Upper lobe of right lung (tissue), 1 donor: Measurements from ENCODE around the gene CPT2. TPM values are rescaled to one million over a fixed set of nuclear protein-coding genes. Genes with fewer than 3 reads are reported as not detected.
"Not testable (repeated sequence)": the region's sequence is repeated elsewhere in the genome, so short reads cannot be mapped to it uniquely, and the experiment has no call there.

Experiments
- ATAC-seq: fragments of 200-7000 bp; cut with Tn5 transposase; one replicate; pipeline ENCODE4 v1.9.1; 2020; ENCODE audit warnings: mild to moderate bottlenecking, moderate library complexity
- DNase-seq: peaks from one replicate; pipeline ENCODE4 v3.0.0-alpha.2; 2020
- H3K27ac ChIP-seq: fragments of 200-600 bp; one replicate; pipeline ENCODE4 v1.8.0; 2022
- H3K27me3 ChIP-seq: fragments of 200-600 bp; one replicate; pipeline ENCODE4 v1.8.0; 2022; ENCODE audit warnings: mild to moderate bottlenecking
- H3K36me3 ChIP-seq: fragments of 200-600 bp; one replicate; pipeline ENCODE4 v1.8.0; 2022
- H3K4me1 ChIP-seq: fragments of 200-600 bp; one replicate; pipeline ENCODE4 v1.8.0; 2022
- H3K4me3 ChIP-seq: fragments of 200-600 bp; one replicate; pipeline ENCODE4 v1.8.0; 2022; ENCODE audit warnings: mild to moderate bottlenecking
- H3K9me3 ChIP-seq: fragments of 200-600 bp; one replicate; pipeline ENCODE4 v1.8.0; 2022
- CTCF ChIP-seq: fragments of 200-600 bp; IDR thresholded peaks from one replicate; pipeline ENCODE4 v1.8.0; 2022; ENCODE audit warnings: antibody characterized with exemption
- intact Hi-C: fragments of 100-400 bp; cut with DNase I; formaldehyde crosslinking; loops from one replicate; pipeline ENCODE4 v1.11.0; 2022
- total RNA-seq: library from RNA; stranded (reverse); fragmentation: NEBNext Ultra II Directional; extraction: Animal tissue kit (Norgen Biotek cat#: 25700); gene quantifications from one replicate; pipeline ENCODE4 v1.2.1, GENCODE V29; 2021
- donor health status: DM: no; HTN: yes; CAD: no; lungs with severe emphysema.

The CPT2 gene
- total RNA-seq, 1 donor from 2014 or later: 24.1 TPM

GRCh38 chr1:53182716-53183094 is 13.9 kb upstream of the CPT2 start:
- ATAC-seq (no peak), DNase-seq (no peak)
- Histone ChIP-seq H3K36me3 (no peaks in the 10 kb centered on the region), H3K27me3 (no peaks in the 10 kb centered on the region), H3K9me3 (no peaks in the 10 kb centered on the region), H3K4me1 (peaks cover 10% of the 10 kb centered on the region), H3K4me3 (no peak overlapping the region), H3K27ac (peak overlapping the region; percentile 42)
- intact Hi-C loops: no loop called here
- no peak for TF ChIP-seq CTCF

- peaks cover 10% of the 10 kb centered on the region for H3K4me1 ChIP-seq
- H3K27me3 ChIP-seq: no peaks in the 10 kb centered on the region
- DNase-seq: no peak
- intact Hi-C loops: no loop called here
- H3K9me3 ChIP-seq: no peaks in the 10 kb centered on the region
- H3K36me3 ChIP-seq: no peaks in the 10 kb centered on the region
- ATAC-seq: peak; percentile 47
- no peak for TF ChIP-seq CTCF
- peak overlapping the region; percentile 42 for H3K27ac ChIP-seq
- no peak overlapping the region for H3K4me3 ChIP-seq
These were observed 13.3 kb upstream of the CPT2 start for GRCh38 chr1:53183095-53183990.

- H3K27me3 ChIP-seq, H3K9me3 ChIP-seq, intact Hi-C loops, DNase-seq, H3K36me3 ChIP-seq, H3K4me3 ChIP-seq, ATAC-seq, H3K4me1 ChIP-seq: not testable (repeated sequence)
- TF ChIP-seq CTCF: peak; percentile 12
- peak overlapping the region; percentile 37 for H3K27ac ChIP-seq
These were observed 10.7 kb upstream of the CPT2 start for GRCh38 chr1:53185955-53186297.

- Histone ChIP-seq H3K4me3 (no peak overlapping the region), H3K4me1 (peaks cover 10% of the 10 kb centered on the region), H3K27ac (no peak overlapping the region), H3K27me3 (no peaks in the 10 kb centered on the region), H3K36me3 (no peaks in the 10 kb centered on the region), H3K9me3 (no peaks in the 10 kb centered on the region)
- DNase-seq: no peak
- TF ChIP-seq CTCF: no peak
- intact Hi-C loops: no loop called here
- ATAC-seq: no peak
These were observed 10.1 kb upstream of the CPT2 start for GRCh38 chr1:53186533-53186932.

GRCh38 chr1:53187401-53187800 is 9.2 kb upstream of the CPT2 start:
- DNase-seq: no peak
- no peaks in the 10 kb centered on the region for H3K9me3 ChIP-seq
- intact Hi-C loops: no loop called here
- no peak for ATAC-seq
- H3K36me3 ChIP-seq: no peaks in the 10 kb centered on the region
- peaks cover 2% of the 10 kb centered on the region for H3K4me1 ChIP-seq
- no peak overlapping the region for H3K4me3 ChIP-seq
- no peaks in the 10 kb centered on the region for H3K27me3 ChIP-seq
- no peak for TF ChIP-seq CTCF
- no peak overlapping the region for H3K27ac ChIP-seq

- intact Hi-C loops: no loop called here
- no peaks in the 10 kb centered on the region for H3K27me3 ChIP-seq
- no peak for ATAC-seq
- H3K9me3 ChIP-seq: no peaks in the 10 kb centered on the region
- no peak overlapping the region for H3K4me3 ChIP-seq
- TF ChIP-seq CTCF: no peak
- no peak for DNase-seq
- H3K4me1 ChIP-seq: no peaks in the 10 kb centered on the region
- no peak overlapping the region for H3K27ac ChIP-seq
- H3K36me3 ChIP-seq: no peaks in the 10 kb centered on the region
These were observed 8.5 kb upstream of the CPT2 start for GRCh38 chr1:53188099-53188498.
